Measurements from ENCODE around the gene CBX1. TPM values are rescaled to one million over a fixed set of nuclear protein-coding genes. Genes with fewer than 3 reads are reported as not detected.

CBX1 gene
- total RNA-seq, 2 donors from 2014 or later = 35.0 to 43.7 TPM

DNA sequence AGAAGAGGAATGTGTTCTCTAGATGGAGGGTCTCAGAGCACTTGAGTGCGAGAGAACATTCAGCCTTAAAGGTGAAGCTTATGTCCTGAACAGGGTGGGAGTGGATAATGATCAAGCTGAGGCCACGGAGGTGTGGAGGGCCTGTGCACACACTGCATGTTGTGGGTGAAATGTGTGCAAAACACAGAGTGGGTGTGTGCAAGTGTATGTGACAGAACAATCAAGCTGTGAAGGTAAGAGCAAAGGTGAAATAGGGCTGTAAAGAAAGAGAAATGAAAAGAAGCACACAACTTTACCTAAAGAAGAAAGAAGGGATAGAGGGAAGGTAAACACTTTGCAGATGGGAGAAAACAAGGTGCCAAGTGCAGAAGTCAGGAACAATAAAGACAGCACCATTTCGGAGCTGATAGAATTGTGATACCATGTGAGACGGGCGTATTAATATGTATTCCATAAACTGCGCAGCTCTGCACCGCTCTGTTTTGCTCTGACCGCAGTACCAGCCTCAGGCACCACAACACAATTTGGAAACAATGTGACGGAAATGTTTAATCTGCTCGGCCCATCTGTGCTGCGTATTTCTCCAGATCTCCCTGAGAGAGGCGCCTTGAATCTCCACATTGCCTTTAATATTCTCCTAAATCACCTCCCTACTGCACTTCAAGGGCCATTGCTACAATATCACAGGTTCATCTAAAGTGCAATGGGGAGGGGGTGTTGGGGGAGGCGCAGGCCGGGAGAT lies 46.9 kb upstream of the CBX1 start:
- Histone ChIP-seq H3K36me3 (no peaks in the 10 kb centered on the region), H3K9me3 (no peaks in the 10 kb centered on the region), H3K4me1 (replicated peaks) (no peaks in the 10 kb centered on the region), H3K27ac (no peak overlapping the region), H3K4me3 (no peak overlapping the region), H3K27me3 (replicated peaks; ENCODE audit: insufficient read depth) (peaks cover 2% of the 10 kb centered on the region)
- 46% methylated on average over 14 of the region's 14 CpGs for WGBS
- TF ChIP-seq POLR2AphosphoS5 (IDR thresholded peaks at IDR 0.05) (no peak), POLR2A (IDR thresholded peaks at IDR 0.05) (no peak)
- TF ChIP-seq, protein P1, sequence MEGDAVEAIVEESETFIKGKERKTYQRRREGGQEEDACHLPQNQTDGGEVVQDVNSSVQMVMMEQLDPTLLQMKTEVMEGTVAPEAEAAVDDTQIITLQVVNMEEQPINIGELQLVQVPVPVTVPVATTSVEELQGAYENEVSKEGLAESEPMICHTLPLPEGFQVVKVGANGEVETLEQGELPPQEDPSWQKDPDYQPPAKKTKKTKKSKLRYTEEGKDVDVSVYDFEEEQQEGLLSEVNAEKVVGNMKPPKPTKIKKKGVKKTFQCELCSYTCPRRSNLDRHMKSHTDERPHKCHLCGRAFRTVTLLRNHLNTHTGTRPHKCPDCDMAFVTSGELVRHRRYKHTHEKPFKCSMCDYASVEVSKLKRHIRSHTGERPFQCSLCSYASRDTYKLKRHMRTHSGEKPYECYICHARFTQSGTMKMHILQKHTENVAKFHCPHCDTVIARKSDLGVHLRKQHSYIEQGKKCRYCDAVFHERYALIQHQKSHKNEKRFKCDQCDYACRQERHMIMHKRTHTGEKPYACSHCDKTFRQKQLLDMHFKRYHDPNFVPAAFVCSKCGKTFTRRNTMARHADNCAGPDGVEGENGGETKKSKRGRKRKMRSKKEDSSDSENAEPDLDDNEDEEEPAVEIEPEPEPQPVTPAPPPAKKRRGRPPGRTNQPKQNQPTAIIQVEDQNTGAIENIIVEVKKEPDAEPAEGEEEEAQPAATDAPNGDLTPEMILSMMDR (IDR thresholded peaks at IDR 0.05) = no peak
- no peak for DNase-seq (ENCODE audit: low spot score)
- intact Hi-C loops (cut with DNase I) = no loop called here

DNA sequence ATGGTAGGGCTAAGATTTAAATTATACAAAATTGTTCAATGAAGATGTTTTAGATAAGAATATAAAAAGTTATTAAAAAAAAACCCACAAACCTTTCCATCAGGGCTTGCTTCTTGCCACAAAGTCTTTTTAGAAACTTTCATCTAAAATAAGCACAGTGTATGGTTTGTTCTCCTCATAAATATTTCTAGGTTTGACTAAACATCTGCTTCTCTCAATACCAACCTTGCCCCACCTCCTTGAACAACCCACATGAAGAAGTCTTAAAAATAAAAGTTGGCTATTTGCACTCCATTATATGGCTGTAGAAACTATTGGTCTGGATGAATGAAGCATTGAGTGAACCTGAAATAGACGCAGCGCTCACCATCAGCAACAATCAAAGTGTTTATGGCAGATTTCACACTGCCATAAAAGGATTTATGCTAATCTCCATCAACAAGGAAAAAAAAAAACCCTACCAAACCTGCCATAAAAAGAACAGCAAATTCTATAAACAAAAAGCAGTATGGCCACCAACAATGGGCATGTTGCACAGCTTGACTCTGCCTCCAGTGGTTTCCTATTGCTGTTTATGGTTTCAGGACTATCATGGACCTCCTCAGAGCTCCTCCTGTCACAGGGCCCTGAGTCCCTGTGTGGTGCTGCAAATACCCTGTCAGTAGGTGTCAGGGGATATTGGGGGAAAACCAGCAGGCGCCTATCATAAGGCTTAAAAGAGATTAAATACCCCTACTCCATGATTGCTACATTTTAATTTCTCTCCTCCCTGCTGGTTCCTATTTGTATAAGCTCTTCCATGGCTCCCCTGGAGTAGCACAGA lies 43.9 kb upstream of the CBX1 start:
- TF ChIP-seq POLR2A (IDR thresholded peaks at IDR 0.05) = no peak
- TF ChIP-seq POLR2AphosphoS5 (IDR thresholded peaks at IDR 0.05) = no peak
- TF ChIP-seq, protein P1 (IDR thresholded peaks at IDR 0.05) = no peak
- H3K27me3 ChIP-seq (replicated peaks; ENCODE audit: insufficient read depth) = no peaks in the 10 kb centered on the region
- no peaks in the 10 kb centered on the region for H3K36me3 ChIP-seq
- 98% methylated on average over 3 of the region's 3 CpGs for WGBS
- intact Hi-C loops (cut with DNase I) = no loop called here
- no peak overlapping the region for H3K4me3 ChIP-seq
- H3K9me3 ChIP-seq = no peaks in the 10 kb centered on the region
- DNase-seq (ENCODE audit: low spot score) = no peak
- no peak overlapping the region for H3K27ac ChIP-seq
- H3K4me1 ChIP-seq (replicated peaks) = no peaks in the 10 kb centered on the region

DNA sequence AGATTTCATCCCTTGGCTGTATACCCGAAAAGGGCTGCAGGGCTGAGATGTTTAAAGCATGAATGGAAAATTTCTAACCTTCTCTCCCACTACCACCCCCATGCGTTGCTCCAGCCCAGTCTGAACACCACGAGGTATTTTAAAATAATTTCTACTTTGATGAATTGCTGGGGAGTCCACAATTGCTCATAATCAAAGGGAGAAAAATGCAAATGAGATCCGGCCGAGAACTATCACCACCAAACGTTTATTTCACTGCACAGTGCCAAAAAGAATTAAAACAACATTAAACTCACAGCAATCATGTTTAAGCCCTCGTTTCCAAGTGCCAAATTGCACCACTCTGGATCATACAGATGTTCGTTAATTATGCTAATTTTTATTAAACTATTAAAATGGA lies 43.0 kb upstream of the CBX1 start:
- TF ChIP-seq POLR2A (IDR thresholded peaks at IDR 0.05) (no peak), POLR2AphosphoS5 (IDR thresholded peaks at IDR 0.05) (no peak)
- TF ChIP-seq, protein P1 (IDR thresholded peaks at IDR 0.05) = no peak
- WGBS = 68% methylated on average over 8 of the region's 8 CpGs
- H3K4me1 ChIP-seq (replicated peaks) = no peaks in the 10 kb centered on the region
- H3K27ac ChIP-seq = no peak overlapping the region
- intact Hi-C loops (cut with DNase I) = no loop called here
- DNase-seq (ENCODE audit: low spot score) = no peak
- no peaks in the 10 kb centered on the region for H3K27me3 ChIP-seq (replicated peaks; ENCODE audit: insufficient read depth)
- H3K9me3 ChIP-seq = no peaks in the 10 kb centered on the region
- H3K36me3 ChIP-seq = no peaks in the 10 kb centered on the region
- no peak overlapping the region for H3K4me3 ChIP-seq

DNA sequence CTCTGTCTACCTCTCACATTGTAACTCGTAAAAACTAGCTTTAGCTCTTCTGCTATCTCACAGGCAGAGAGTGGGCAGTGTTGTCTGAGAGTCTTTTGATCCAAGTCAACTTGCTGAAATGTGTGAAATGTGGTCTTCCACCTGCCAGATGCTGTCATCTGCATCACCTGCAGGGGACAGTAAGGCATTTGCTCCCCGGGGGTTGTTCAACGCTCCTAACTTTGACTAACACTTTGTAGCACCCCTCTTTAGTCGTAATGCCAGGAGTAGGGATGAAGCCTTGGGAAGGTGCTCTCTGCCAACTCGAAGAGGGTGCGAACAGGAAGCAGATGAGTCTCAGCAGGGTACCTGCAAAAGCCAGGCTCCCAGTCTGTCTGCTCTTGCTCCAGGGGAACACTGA lies 42.4 kb upstream of the CBX1 start:
- intact Hi-C loops (cut with DNase I) = no loop called here
- H3K4me1 ChIP-seq (replicated peaks) = no peaks in the 10 kb centered on the region
- no peak overlapping the region for H3K4me3 ChIP-seq
- H3K9me3 ChIP-seq = no peaks in the 10 kb centered on the region
- TF ChIP-seq, protein P1 (IDR thresholded peaks at IDR 0.05) = no peak
- no peak for TF ChIP-seq POLR2A (IDR thresholded peaks at IDR 0.05)
- TF ChIP-seq POLR2AphosphoS5 (IDR thresholded peaks at IDR 0.05) = no peak
- no peak overlapping the region for H3K27ac ChIP-seq
- 26% methylated on average over 6 of the region's 6 CpGs for WGBS
- H3K36me3 ChIP-seq = no peaks in the 10 kb centered on the region
- H3K27me3 ChIP-seq (replicated peaks; ENCODE audit: insufficient read depth) = no peaks in the 10 kb centered on the region
- DNase-seq (ENCODE audit: low spot score) = no peak

Data from prostate gland (tissue), 2 donors.